H1 (cell line): Measurements from ENCODE around the gene GGT7. TPM values are rescaled to one million over a fixed set of nuclear protein-coding genes. Genes with fewer than 3 reads are reported as not detected.

Experiments used
- CTCF ChIA-PET: fragments of 300-600 bp; sonication (Branson Sonifier 250); formaldehyde crosslinking; loops from one replicate; lab custom pipeline; 2021; ENCODE audit not compliant: partially characterized antibody; lab: Charles Lee
- POLR2A ChIA-PET: fragments of 300-600 bp; sonication (Branson Sonifier 250); formaldehyde crosslinking; loops from one replicate; lab custom pipeline; 2021; ENCODE audit warnings: inconsistent platforms; ENCODE audit not compliant: partially characterized antibody; lab: Charles Lee
- DNase-seq, 2 experiments: peaks; one replicate each; pipeline versions ENCODE4 v3.0.0 to v3.0.0-alpha.2; 2010 to 2022; ENCODE audit warnings: low spot score in 2 of 2, low read depth in 1 of 2, mixed read lengths in 1 of 2
- FAIRE-seq: peaks from 2 replicates; lab custom pipeline; 2011; peaks lifted over from hg19 to GRCh38; lab: Jason Lieb, UNC
- H2AFZ ChIP-seq: 2 replicates; pipeline ENCODE4 v1.8.1; 2012; ENCODE audit warnings: low read length, inconsistent platforms
- H2AK5ac ChIP-seq: 2 replicates; pipeline ENCODE4 v1.6.1; 2013; ENCODE audit warnings: low read depth, low read length
- H2BK120ac ChIP-seq: replicated peaks from 2 replicates; pipeline ENCODE3; 2013; ENCODE audit warnings: low read depth, low read length, inconsistent platforms
- H2BK12ac ChIP-seq: 2 replicates; pipeline ENCODE4 v1.6.1; 2013; ENCODE audit warnings: low read depth, low read length
- H2BK15ac ChIP-seq: 2 replicates; pipeline ENCODE4 v1.6.1; 2013; ENCODE audit warnings: low read length
- H2BK20ac ChIP-seq: 2 replicates; pipeline ENCODE4 v1.6.1; 2013; ENCODE audit warnings: low read length
- H2BK5ac ChIP-seq: 2 replicates; pipeline ENCODE4 v1.6.1; 2013; ENCODE audit warnings: low read depth, low read length
- H3K14ac ChIP-seq: 2 replicates; pipeline ENCODE4 v1.6.1; 2013; ENCODE audit warnings: inconsistent platforms; ENCODE audit not compliant: insufficient read length
- H3K18ac ChIP-seq: 2 replicates; pipeline ENCODE4 v1.6.1; 2013; ENCODE audit warnings: low read length; ENCODE audit errors: extremely low read depth
- H3K23ac ChIP-seq: 2 replicates; pipeline ENCODE4 v1.6.1; 2013; ENCODE audit warnings: inconsistent platforms; ENCODE audit not compliant: insufficient read length
- H3K23me2 ChIP-seq: 2 replicates; pipeline ENCODE4 v1.6.1; 2013; ENCODE audit warnings: low read depth, low read length
- H3K27ac ChIP-seq: 2 replicates; pipeline ENCODE4 v1.6.1; 2011; ENCODE audit warnings: low read depth, low read length, inconsistent platforms
- H3K27me3 ChIP-seq, 4 experiments: replicated peaks in 1 of 4; 1 replicate in 1 of 4; 2 replicates in 3 of 4; pipeline versions ENCODE4 v1.6.1 to v1.8.1; 2011 to 2013; ENCODE audit warnings: low read length in 3 of 4, mild to moderate bottlenecking in 3 of 4, inconsistent platforms in 2 of 4, mixed read lengths in 2 of 4, moderate library complexity in 1 of 4; ENCODE audit not compliant: control insufficient read depth in 3 of 4, insufficient read depth in 3 of 4; ENCODE audit errors: extremely low read depth in 1 of 4
- H3K36me3 ChIP-seq, 4 experiments: 2 replicates each; pipeline versions ENCODE4 v1.6.1 to v1.8.1; 2011 to 2013; ENCODE audit warnings: mild to moderate bottlenecking in 4 of 4, low read length in 3 of 4, moderate library complexity in 2 of 4, control low read depth in 1 of 4, inconsistent platforms in 1 of 4; ENCODE audit not compliant: insufficient read depth in 4 of 4, control insufficient read depth in 2 of 4
- H3K4ac ChIP-seq: replicated peaks from 2 replicates; pipeline ENCODE3; 2013; ENCODE audit warnings: low read length, low read depth, mixed read lengths, inconsistent platforms; ENCODE audit not compliant: insufficient read length
- H3K4me1 ChIP-seq, 4 experiments: replicated peaks in 1 of 4; 1 replicate in 1 of 4; 2 replicates in 3 of 4; pipeline versions ENCODE4 v1.6.1 to v1.8.1; 2011 to 2013; ENCODE audit warnings: low read length in 3 of 4, inconsistent platforms in 2 of 4, mixed read lengths in 1 of 4; ENCODE audit not compliant: insufficient read depth in 4 of 4, control insufficient read depth in 3 of 4
- H3K4me2 ChIP-seq, 2 experiments: 2 replicates each; pipeline versions ENCODE4 v1.6.1 to v1.8.1; 2011 to 2013; ENCODE audit warnings: low read depth in 2 of 2, low read length in 2 of 2, control low read depth in 1 of 2, inconsistent platforms in 1 of 2, mild to moderate bottlenecking in 1 of 2; ENCODE audit not compliant: insufficient read depth in 1 of 2
- H3K4me3 ChIP-seq, 4 experiments: fragments of 200-600, 300-600 bp in 1 of 4; sonication (generic), shearing (Covaris generic), sonication (Bioruptor Twin) in 1 of 4; 2 replicates each; pipeline versions ENCODE4 v1.5.1 to v1.8.1; 2011 to 2016; ENCODE audit warnings: low read length in 4 of 4, low read depth in 3 of 4, control low read depth in 2 of 4, inconsistent platforms in 2 of 4, mild to moderate bottlenecking in 2 of 4, mixed read lengths in 1 of 4, moderate library complexity in 1 of 4; ENCODE audit not compliant: insufficient read depth in 2 of 4; ENCODE audit errors: extremely low read depth in 1 of 4
- H3K56ac ChIP-seq: replicated peaks from 2 replicates; pipeline ENCODE3; 2013; ENCODE audit warnings: low read depth, mild to moderate bottlenecking, mixed read lengths, low read length, inconsistent platforms; ENCODE audit not compliant: insufficient read length
- H3K79me1 ChIP-seq: 2 replicates; pipeline ENCODE4 v1.6.1; 2013; ENCODE audit warnings: low read depth, low read length, control low read depth
- H3K79me2 ChIP-seq, 2 experiments: 2 replicates each; pipeline versions ENCODE4 v1.6.1 to v1.8.1; 2012 to 2013; ENCODE audit warnings: low read length in 2 of 2, mild to moderate bottlenecking in 2 of 2, inconsistent platforms in 1 of 2; ENCODE audit not compliant: insufficient read depth in 2 of 2, control insufficient read depth in 1 of 2
- H3K9ac ChIP-seq, 4 experiments: replicated peaks in 1 of 4; 1 replicate in 1 of 4; 2 replicates in 3 of 4; pipeline versions ENCODE4 v1.6.1 to v1.8.1; 2011 to 2013; ENCODE audit warnings: low read depth in 3 of 4, low read length in 3 of 4, control low read depth in 2 of 4, mild to moderate bottlenecking in 2 of 4, moderate library complexity in 2 of 4, inconsistent platforms in 1 of 4; ENCODE audit errors: extremely low read depth in 1 of 4
- H3K9me3 ChIP-seq, 2 experiments: 2 replicates each; pipeline versions ENCODE4 v1.6.1 to v1.8.1; 2012 to 2013; ENCODE audit warnings: mild to moderate bottlenecking in 2 of 2, moderate library complexity in 2 of 2, control low read depth in 1 of 2, inconsistent platforms in 1 of 2, low read depth in 1 of 2, low read length in 1 of 2, mixed read lengths in 1 of 2; ENCODE audit not compliant: insufficient read depth in 2 of 2
- H4K20me1 ChIP-seq, 2 experiments: replicated peaks in 1 of 2; 2 replicates each; pipeline versions ENCODE3 to v1.8.1; 2011 to 2013; ENCODE audit warnings: inconsistent platforms in 2 of 2, low read length in 2 of 2, mild to moderate bottlenecking in 1 of 2; ENCODE audit not compliant: insufficient read depth in 2 of 2, control insufficient read depth in 1 of 2
- H4K5ac ChIP-seq: 2 replicates; pipeline ENCODE4 v1.6.1; 2013; ENCODE audit warnings: low read length, low read depth, mixed read lengths, inconsistent platforms; ENCODE audit not compliant: insufficient read length
- H4K8ac ChIP-seq: 2 replicates; pipeline ENCODE4 v1.8.0; 2013; ENCODE audit warnings: mild to moderate bottlenecking, moderate library complexity, low read length, inconsistent platforms; ENCODE audit not compliant: insufficient read depth; ENCODE audit errors: extremely low read depth
- H4K91ac ChIP-seq: replicated peaks from 2 replicates; pipeline ENCODE3; 2013; ENCODE audit warnings: low read length, mixed read lengths, inconsistent platforms; ENCODE audit not compliant: insufficient read length
- SP4 ChIP-seq: IDR thresholded peaks from 2 replicates; pipeline ENCODE4 v1.6.1; 2012; ENCODE audit warnings: low read length, inconsistent platforms
- TEAD4 ChIP-seq: IDR thresholded peaks from 2 replicates; pipeline ENCODE4 v1.6.1; 2012; ENCODE audit warnings: low read depth, low read length, inconsistent platforms, mixed read lengths
- WGBS, 2 experiments: shearing (Covaris generic) in 1 of 2; methylation state at CpG; one replicate each; pipeline versions ENCODE4 v1.1.6 to v1.1.7; 2013 to 2015; ENCODE audit warnings: low lambda C conversion rate in 2 of 2, mixed read lengths in 2 of 2, inconsistent platforms in 1 of 2, low coverage in 1 of 2, missing lambda C conversion rate in 1 of 2; ENCODE audit not compliant: insufficient replicate concordance in 2 of 2, insufficient coverage in 1 of 2, insufficient read length in 1 of 2; ENCODE audit errors: extremely low coverage in 1 of 2, missing lambda C conversion rate in 1 of 2; 5-methylcytosine and 5-hydroxymethylcytosine counted together
- polyA plus RNA-seq, 7 experiments: library from polyadenylated mRNA; depleted of rRNA in 3 of 7; stranded (reverse) in 5 of 7; unstranded in 2 of 7; fragments of >200 nt in 5 of 7; fragments of 200-250 nt in 2 of 7; gene quantifications; 1 replicate in 5 of 7; 2 replicates in 1 of 7; 4 replicates in 1 of 7; pipeline versions ENCODE4 v1.2.1 to v1.2.3, GENCODE V29; 2011 to 2013; ENCODE audit warnings: missing spikeins in 2 of 7, mixed read lengths in 2 of 7
- total RNA-seq: library from RNA; stranded (reverse); fragmentation: NEBNext Ultra II Directional; extraction: Animal tissue kit (Norgen Biotek cat#: 25700); gene quantifications from 2 replicates; pipeline ENCODE4 v1.2.1, GENCODE V29; 2021

Gene GGT7
- total and polyA plus RNA-seq, 2 of the 8 experiments (the other 6 are each of a cell fraction or from before 2014, with no cell fraction given): 20.2 to 25.5 TPM

DNA sequence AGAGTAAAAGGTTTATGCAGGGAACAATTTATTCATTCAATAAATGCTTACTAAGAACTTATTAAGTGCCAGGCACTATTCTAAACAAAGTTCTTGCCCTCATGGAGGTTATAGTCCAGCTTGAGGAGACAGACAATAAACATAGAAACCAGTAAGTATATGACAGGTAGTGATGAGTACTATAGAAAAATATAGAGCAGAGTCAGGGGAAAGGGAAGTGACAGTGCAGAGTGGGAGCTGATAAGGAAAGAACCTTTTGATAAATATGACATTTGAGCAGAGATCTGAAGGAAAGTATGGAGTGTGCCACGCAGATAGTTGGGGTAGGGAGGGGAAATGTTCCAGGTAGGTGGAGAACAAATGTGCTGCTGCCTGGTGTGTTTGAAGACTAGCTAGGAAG is 15.8 kb upstream of the GGT7 start:
- Histone ChIP-seq H3K23ac (no peak overlapping the region), H4K20me1 (no peaks in the 10 kb centered on the region), H3K18ac (no peak overlapping the region), H3K27me3 (no peaks in the 10 kb centered on the region), H2AFZ (no peak overlapping the region), H3K56ac (no peak overlapping the region), H2BK15ac (no peak overlapping the region), H2BK5ac (no peak overlapping the region), H3K79me2 (no peaks in the 10 kb centered on the region), H4K5ac (no peak overlapping the region), H2BK20ac (no peak overlapping the region), H4K91ac (no peak overlapping the region), H3K9ac (no peak overlapping the region), H2BK12ac (no peak overlapping the region), H3K23me2 (no peaks in the 10 kb centered on the region), H3K27ac (no peak overlapping the region), H2AK5ac (no peak overlapping the region), H3K14ac (no peak overlapping the region), H3K4me2 (no peak overlapping the region), H3K36me3 (no peaks in the 10 kb centered on the region; a peak in 3 of 8 replicates), H3K4me1 (no peaks in the 10 kb centered on the region), H2BK120ac (no peak overlapping the region), H3K4me3 (no peak overlapping the region), H3K9me3 (no peaks in the 10 kb centered on the region), H3K4ac (no peak overlapping the region), H3K79me1 (no peaks in the 10 kb centered on the region; the same call in 1 of the 2 replicates), H4K8ac (no peak overlapping the region)
- ChIA-PET CTCF (interaction anchor here (1.3 kb wide), 1 partner anchor 13 kb away, joined by 8 read pairs; the partner anchor contains the start of gene ACSS2), POLR2A (no interaction called here)
- DNase-seq (no peak), FAIRE-seq (no peak)
- WGBS, 2 experiments: 96% methylated on average over 1 of the region's 1 CpG; no CpG with 5 or more reads in 1 of the 2 experiments
- TF ChIP-seq SP4 (no peak), TEAD4 (no peak)
